ENCODE data around the gene CX3CL1.

DNA sequence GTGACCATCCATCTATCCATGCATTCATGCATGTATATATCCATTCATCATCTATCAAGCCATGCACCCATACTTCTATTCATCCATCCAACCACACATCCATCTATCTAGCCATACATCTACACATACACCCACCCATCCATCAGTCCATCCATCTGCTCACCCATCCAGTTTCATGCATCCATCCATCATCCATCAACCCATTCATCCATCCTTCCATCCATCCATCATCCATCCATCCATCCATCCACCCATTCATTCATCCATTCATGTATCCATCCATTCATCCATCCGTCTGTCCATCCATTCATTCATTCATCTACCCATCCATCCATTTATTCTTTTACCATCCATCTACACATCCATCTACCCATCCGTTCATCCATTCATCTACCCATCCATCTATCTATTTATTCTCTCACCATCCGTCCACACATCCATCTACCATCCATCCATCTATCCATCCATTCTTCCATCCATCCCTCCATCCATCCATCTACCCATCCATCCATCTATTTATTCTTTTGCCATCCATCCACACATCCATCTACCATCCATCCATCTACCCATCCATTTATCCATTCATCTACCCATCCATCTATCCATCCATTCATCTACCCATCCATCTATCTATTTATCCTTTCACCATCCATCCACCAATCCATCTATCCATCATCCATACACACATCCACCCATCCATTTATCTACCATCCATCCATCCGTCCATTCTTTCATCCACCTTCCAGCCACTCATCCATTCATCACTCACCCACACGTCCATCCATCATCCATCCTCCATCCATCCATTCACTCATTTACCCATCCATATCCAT is 35.4 kb downstream of the CX3CL1 start:
- no peak for TF ChIP-seq POLR2AphosphoS5 (IDR thresholded peaks at IDR 0.05)
- TF ChIP-seq, protein P1, sequence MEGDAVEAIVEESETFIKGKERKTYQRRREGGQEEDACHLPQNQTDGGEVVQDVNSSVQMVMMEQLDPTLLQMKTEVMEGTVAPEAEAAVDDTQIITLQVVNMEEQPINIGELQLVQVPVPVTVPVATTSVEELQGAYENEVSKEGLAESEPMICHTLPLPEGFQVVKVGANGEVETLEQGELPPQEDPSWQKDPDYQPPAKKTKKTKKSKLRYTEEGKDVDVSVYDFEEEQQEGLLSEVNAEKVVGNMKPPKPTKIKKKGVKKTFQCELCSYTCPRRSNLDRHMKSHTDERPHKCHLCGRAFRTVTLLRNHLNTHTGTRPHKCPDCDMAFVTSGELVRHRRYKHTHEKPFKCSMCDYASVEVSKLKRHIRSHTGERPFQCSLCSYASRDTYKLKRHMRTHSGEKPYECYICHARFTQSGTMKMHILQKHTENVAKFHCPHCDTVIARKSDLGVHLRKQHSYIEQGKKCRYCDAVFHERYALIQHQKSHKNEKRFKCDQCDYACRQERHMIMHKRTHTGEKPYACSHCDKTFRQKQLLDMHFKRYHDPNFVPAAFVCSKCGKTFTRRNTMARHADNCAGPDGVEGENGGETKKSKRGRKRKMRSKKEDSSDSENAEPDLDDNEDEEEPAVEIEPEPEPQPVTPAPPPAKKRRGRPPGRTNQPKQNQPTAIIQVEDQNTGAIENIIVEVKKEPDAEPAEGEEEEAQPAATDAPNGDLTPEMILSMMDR (IDR thresholded peaks at IDR 0.05) = no peak

Measured in upper lobe of left lung (tissue), 4 donors.